Panc1 (cell line): ENCODE data around the gene TIMM44. TPM values are rescaled to one million over a fixed set of nuclear protein-coding genes. Genes with fewer than 3 reads are reported as not detected.

ENCODE experiments used
- ATAC-seq: fragments of 200-7000 bp; cut with Tn5 transposase; 2 replicates; pipeline ENCODE4 v1.9.1; 2020; ENCODE audit warnings: mild to moderate bottlenecking, moderate library complexity
- BruUV-seq: library from RNA; stranded (reverse); fragments of 400-500 nt; replicated peaks from 2 replicates; lab custom pipeline; 2021; lab: Mats Ljungman, UMichigan
- CTCF ChIA-PET: fragments of 300-600 bp; sonication (Branson Sonifier 250); formaldehyde crosslinking; loops from one replicate; lab custom pipeline; 2022; ENCODE audit warnings: antibody characterized with exemption; lab: Charles Lee
- POLR2A ChIA-PET: fragments of 300-600 bp; sonication (Branson Sonifier 250); formaldehyde crosslinking; loops from one replicate; lab custom pipeline; 2022; ENCODE audit warnings: antibody characterized with exemption; lab: Charles Lee
- DNase-seq: peaks from one replicate; pipeline ENCODE4 v3.0.0-alpha.2; 2010; ENCODE audit warnings: low read depth, low spot score
- H3K27ac ChIP-seq: 2 replicates; pipeline ENCODE4 v1.5.1; 2011; ENCODE audit warnings: mild to moderate bottlenecking, low read length, inconsistent platforms
- H3K27me3 ChIP-seq: fragments of 200-500 bp; sonication (Bioruptor generic); 2 replicates; pipeline ENCODE4 v1.6.0; 2014; ENCODE audit warnings: low read length, inconsistent platforms; ENCODE audit not compliant: control insufficient read depth, insufficient read depth
- H3K36me3 ChIP-seq: fragments of 200-500 bp; sonication (Bioruptor generic); 2 replicates; pipeline ENCODE4 v1.5.1; 2014; ENCODE audit warnings: inconsistent platforms, mild to moderate bottlenecking, low read length, moderate library complexity; ENCODE audit not compliant: control insufficient read depth, insufficient read depth
- H3K4me1 ChIP-seq: 2 replicates; pipeline ENCODE4 v1.5.1; 2011; ENCODE audit warnings: inconsistent platforms, mild to moderate bottlenecking, low read length, moderate library complexity; ENCODE audit not compliant: control insufficient read depth, insufficient read depth
- H3K4me3 ChIP-seq, 2 experiments: 2 replicates each; pipeline ENCODE4 v1.5.1; 2011 to 2012; ENCODE audit warnings: low read depth in 2 of 2, low read length in 2 of 2, mild to moderate bottlenecking in 2 of 2, inconsistent platforms in 1 of 2, moderate library complexity in 1 of 2
- H3K9me3 ChIP-seq: fragments of 200-500 bp; sonication (Bioruptor generic); 2 replicates; pipeline ENCODE4 v1.5.1; 2014; ENCODE audit warnings: low read depth, mild to moderate bottlenecking, inconsistent platforms, low read length, moderate library complexity; ENCODE audit not compliant: control insufficient read depth, insufficient read depth
- POLR2AphosphoS5 ChIP-seq: IDR thresholded peaks from 2 replicates; pipeline ENCODE4 v1.6.1; 2012; ENCODE audit warnings: mild to moderate bottlenecking, low read depth, low read length, moderate library complexity
- SIN3A ChIP-seq: IDR thresholded peaks from 2 replicates; pipeline ENCODE4 v1.6.1; 2012; ENCODE audit warnings: low read depth, mild to moderate bottlenecking, low read length, moderate library complexity, borderline replicate concordance; ENCODE audit not compliant: insufficient read depth
- TCF7L2 ChIP-seq: IDR thresholded peaks from 2 replicates; pipeline ENCODE4 v1.6.1; 2011; ENCODE audit warnings: mild to moderate bottlenecking, low read depth, low read length, inconsistent platforms
- in situ Hi-C: cut with HindIII; loops from 2 replicates; pipeline ENCODE4 v1.10.0; 2016; ENCODE audit warnings: low sequenced_read_pairs, low pct_unique_long_range_greater_than_20kb
- intact Hi-C: fragments of 100-400 bp; cut with micrococcal nuclease; formaldehyde crosslinking; loops from one replicate; pipeline ENCODE4 v1.10.0; 2022; ENCODE audit not compliant: unreplicated experiment
- total RNA-seq: library from RNA; stranded (reverse); gene quantifications from one replicate; pipeline ENCODE4 v1.2.1, GENCODE V29; 2021; ENCODE audit not compliant: unreplicated experiment
- TF ChIP-seq, protein P1 (sequence below), 2 experiments: IDR thresholded peaks; 2 replicates each; pipeline ENCODE4 v1.6.1; 2011 to 2012; ENCODE audit warnings: low read depth in 2 of 2, control low read depth in 1 of 2, low read length in 1 of 2, mild to moderate bottlenecking in 1 of 2, moderate library complexity in 1 of 2; ENCODE audit not compliant: insufficient read depth in 1 of 2
- TF ChIP-seq, protein P2 (sequence below): fragments of 450-650 bp; IDR thresholded peaks from 2 replicates; pipeline ENCODE4 v1.5.1; 2017; ENCODE audit warnings: mild to moderate bottlenecking

The TIMM44 gene
- total RNA-seq, 1 experiment from 2014 or later: 105 TPM

DNA sequence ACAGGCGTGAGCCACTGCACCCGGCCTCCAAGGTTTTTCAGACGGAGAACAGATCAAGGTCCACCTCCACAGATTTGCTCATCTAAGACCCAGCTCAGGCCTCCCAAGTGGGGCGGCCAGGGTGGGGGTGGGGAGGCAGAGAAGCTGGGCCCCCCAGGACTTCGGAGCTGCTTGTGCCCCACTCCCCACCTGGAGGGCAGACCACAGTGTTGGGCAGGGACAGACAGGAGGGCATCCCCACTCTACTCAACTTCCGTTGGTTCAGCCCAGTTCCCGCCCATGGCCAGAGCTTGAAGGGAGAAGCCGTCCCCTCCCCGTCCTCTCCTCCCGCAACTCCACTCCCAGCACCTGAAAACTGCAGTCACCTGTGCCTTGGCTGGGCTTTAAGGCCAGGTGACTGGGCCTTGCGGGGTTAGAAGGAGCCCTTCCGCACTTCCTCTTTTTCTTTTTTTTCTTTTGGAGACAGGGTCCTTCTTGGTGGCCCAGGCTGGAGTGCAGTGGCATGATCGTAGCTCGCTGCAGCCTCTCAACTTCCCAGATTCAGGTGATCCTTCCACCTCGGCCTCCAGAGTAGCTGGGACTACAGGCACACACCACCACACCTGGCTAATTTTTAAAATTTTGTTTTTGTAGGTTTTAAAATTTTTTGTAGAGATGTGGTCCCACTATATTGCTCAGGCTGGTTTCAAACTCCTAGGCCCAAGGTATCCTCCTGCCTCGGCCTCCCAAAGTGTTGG is 55.9 kb downstream of the TIMM44 start:
- no peak for DNase-seq
- ChIA-PET POLR2A (interaction anchor here (0.6 to 0.7 kb wide), 2 partner anchors 26 to 59 kb away, joined by 3 to 5 read pairs; no protein-coding TSS in a partner anchor), CTCF (no interaction called here)
- Histone ChIP-seq H3K4me1 (no peaks in the 10 kb centered on the region), H3K9me3 (no peaks in the 10 kb centered on the region), H3K36me3 (peaks cover 3% of the 10 kb centered on the region; the same call in 1 of the 2 replicates), H3K27me3 (no peaks in the 10 kb centered on the region), H3K4me3 (peak overlapping the region; percentile 45 to 46), H3K27ac (no peak overlapping the region)
- BruUV-seq: no TSS peak
- intact Hi-C loops: no loop called here
- in situ Hi-C loops: no loop called here
- TF ChIP-seq, protein P1, sequence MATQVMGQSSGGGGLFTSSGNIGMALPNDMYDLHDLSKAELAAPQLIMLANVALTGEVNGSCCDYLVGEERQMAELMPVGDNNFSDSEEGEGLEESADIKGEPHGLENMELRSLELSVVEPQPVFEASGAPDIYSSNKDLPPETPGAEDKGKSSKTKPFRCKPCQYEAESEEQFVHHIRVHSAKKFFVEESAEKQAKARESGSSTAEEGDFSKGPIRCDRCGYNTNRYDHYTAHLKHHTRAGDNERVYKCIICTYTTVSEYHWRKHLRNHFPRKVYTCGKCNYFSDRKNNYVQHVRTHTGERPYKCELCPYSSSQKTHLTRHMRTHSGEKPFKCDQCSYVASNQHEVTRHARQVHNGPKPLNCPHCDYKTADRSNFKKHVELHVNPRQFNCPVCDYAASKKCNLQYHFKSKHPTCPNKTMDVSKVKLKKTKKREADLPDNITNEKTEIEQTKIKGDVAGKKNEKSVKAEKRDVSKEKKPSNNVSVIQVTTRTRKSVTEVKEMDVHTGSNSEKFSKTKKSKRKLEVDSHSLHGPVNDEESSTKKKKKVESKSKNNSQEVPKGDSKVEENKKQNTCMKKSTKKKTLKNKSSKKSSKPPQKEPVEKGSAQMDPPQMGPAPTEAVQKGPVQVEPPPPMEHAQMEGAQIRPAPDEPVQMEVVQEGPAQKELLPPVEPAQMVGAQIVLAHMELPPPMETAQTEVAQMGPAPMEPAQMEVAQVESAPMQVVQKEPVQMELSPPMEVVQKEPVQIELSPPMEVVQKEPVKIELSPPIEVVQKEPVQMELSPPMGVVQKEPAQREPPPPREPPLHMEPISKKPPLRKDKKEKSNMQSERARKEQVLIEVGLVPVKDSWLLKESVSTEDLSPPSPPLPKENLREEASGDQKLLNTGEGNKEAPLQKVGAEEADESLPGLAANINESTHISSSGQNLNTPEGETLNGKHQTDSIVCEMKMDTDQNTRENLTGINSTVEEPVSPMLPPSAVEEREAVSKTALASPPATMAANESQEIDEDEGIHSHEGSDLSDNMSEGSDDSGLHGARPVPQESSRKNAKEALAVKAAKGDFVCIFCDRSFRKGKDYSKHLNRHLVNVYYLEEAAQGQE (IDR thresholded peaks at IDR 0.05; ENCODE audit: insufficient read depth in 1 of 2, low read depth in 2 of 2, low read length in 1 of 2): no peak
- TF ChIP-seq TCF7L2 (no peak), SIN3A (no peak), POLR2AphosphoS5 (no peak)
- TF ChIP-seq, protein P2, sequence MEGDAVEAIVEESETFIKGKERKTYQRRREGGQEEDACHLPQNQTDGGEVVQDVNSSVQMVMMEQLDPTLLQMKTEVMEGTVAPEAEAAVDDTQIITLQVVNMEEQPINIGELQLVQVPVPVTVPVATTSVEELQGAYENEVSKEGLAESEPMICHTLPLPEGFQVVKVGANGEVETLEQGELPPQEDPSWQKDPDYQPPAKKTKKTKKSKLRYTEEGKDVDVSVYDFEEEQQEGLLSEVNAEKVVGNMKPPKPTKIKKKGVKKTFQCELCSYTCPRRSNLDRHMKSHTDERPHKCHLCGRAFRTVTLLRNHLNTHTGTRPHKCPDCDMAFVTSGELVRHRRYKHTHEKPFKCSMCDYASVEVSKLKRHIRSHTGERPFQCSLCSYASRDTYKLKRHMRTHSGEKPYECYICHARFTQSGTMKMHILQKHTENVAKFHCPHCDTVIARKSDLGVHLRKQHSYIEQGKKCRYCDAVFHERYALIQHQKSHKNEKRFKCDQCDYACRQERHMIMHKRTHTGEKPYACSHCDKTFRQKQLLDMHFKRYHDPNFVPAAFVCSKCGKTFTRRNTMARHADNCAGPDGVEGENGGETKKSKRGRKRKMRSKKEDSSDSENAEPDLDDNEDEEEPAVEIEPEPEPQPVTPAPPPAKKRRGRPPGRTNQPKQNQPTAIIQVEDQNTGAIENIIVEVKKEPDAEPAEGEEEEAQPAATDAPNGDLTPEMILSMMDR: no peak
- ATAC-seq: no peak

- in situ Hi-C loops: no loop called here
- no peak for ATAC-seq
Measured at GRCh38 chr19:7885818-7886217, 57.6 kb downstream of the TIMM44 start.

More at GRCh38 chr19:7885818-7886217, 57.6 kb downstream of the TIMM44 start:
- no peak overlapping the region for H3K4me3 ChIP-seq
- BruUV-seq: no TSS peak
- no peaks in the 10 kb centered on the region for H3K27me3 ChIP-seq
- ChIA-PET CTCF (interaction anchor here (0.6 kb wide), 1 partner anchor 60 kb away, joined by 7 read pairs; no protein-coding TSS in a partner anchor), POLR2A (interaction anchor here (0.5 kb wide), 1 partner anchor 14 kb away, joined by 3 read pairs; no protein-coding TSS in a partner anchor)
- intact Hi-C loops: no loop called here
- H3K9me3 ChIP-seq: no peaks in the 10 kb centered on the region
- TF ChIP-seq POLR2AphosphoS5 (no peak), SIN3A (no peak), TCF7L2 (no peak)
- TF ChIP-seq, protein P2: no peak
- TF ChIP-seq, protein P1 (IDR thresholded peaks at IDR 0.05; ENCODE audit: insufficient read depth in 1 of 2, low read depth in 2 of 2, low read length in 1 of 2): no peak
- no peak for DNase-seq
- peaks cover 3% of the 10 kb centered on the region; the same call in 1 of the 2 replicates for H3K36me3 ChIP-seq
- H3K4me1 ChIP-seq: no peaks in the 10 kb centered on the region
- no peak overlapping the region for H3K27ac ChIP-seq
